Measurements from ENCODE around the gene ODAD3. TPM values are rescaled to one million over a fixed set of nuclear protein-coding genes. Genes with fewer than 3 reads are reported as not detected.
"Not testable (repeated sequence)": the region's sequence is repeated elsewhere in the genome, so short reads cannot be mapped to it uniquely, and the experiment has no call there.

ODAD3 gene
- total and polyA plus RNA-seq, 2 experiments from 2014 or later, result 1.3 to 1.9 TPM

- peaks cover 7% of the 10 kb centered on the region for H3K79me2 ChIP-seq
- no peaks in the 10 kb centered on the region for H3K27me3 ChIP-seq
- H3K9me3 ChIP-seq (ENCODE audit: low read depth), result no peaks in the 10 kb centered on the region
- peaks cover 13% of the 10 kb centered on the region for H3K4me1 ChIP-seq (ENCODE audit: insufficient read depth)
- peak overlapping the region; percentile 30 for H3K27ac ChIP-seq
- DNase-seq (ENCODE audit: low spot score), result peak; percentile 96
- 6% methylated on average over 43 of the region's 54 CpGs for WGBS (ENCODE audit: low lambda C conversion rate, missing lambda C conversion rate)
- TF ChIP-seq CTCF (IDR thresholded peaks at IDR 0.05; ENCODE audit: poor library complexity) (peak; percentile 66), EZH2phosphoT487 (IDR thresholded peaks at IDR 0.05; ENCODE audit: low read depth, severe bottlenecking, unreplicated experiment) (no peak)
- H3K36me3 ChIP-seq (replicated peaks; ENCODE audit: insufficient read depth, low read depth), result no peaks in the 10 kb centered on the region
- H3K9me2 ChIP-seq (replicated peaks; ENCODE audit: insufficient read depth), result no peaks in the 10 kb centered on the region
- peak overlapping the region; percentile 22 for H3K4me3 ChIP-seq
- H4K20me1 ChIP-seq (ENCODE audit: insufficient read depth, poor library complexity, severe bottlenecking), result no peaks in the 10 kb centered on the region
- H2AFZ ChIP-seq, result peak overlapping the region; percentile 20
- peak overlapping the region; percentile 82 for H3K4me2 ChIP-seq
These were observed 54.0 kb downstream of the ODAD3 start for GRCh38 chr19:11380653-11381537.

GRCh38 chr19:11379857-11380350, 55.0 kb downstream of the ODAD3 start:
- WGBS (ENCODE audit: low lambda C conversion rate, missing lambda C conversion rate), result 98% methylated on average over 7 of the region's 7 CpGs
- H3K9me2 ChIP-seq (replicated peaks; ENCODE audit: insufficient read depth), result no peaks in the 10 kb centered on the region
- TF ChIP-seq EZH2 (IDR thresholded peaks at IDR 0.05; ENCODE audit: borderline replicate concordance), result no peak
- TF ChIP-seq CTCF (IDR thresholded peaks at IDR 0.05; ENCODE audit: poor library complexity), result no peak
- no peak for TF ChIP-seq EZH2phosphoT487 (IDR thresholded peaks at IDR 0.05; ENCODE audit: low read depth, severe bottlenecking, unreplicated experiment)

GRCh38 chr19:11379269-11379845, 55.6 kb downstream of the ODAD3 start:
- H3K9me2 ChIP-seq (replicated peaks; ENCODE audit: insufficient read depth); H2AFZ ChIP-seq; H3K27me3 ChIP-seq; H3K4me3 ChIP-seq; H3K4me2 ChIP-seq; H3K27ac ChIP-seq; DNase-seq (ENCODE audit: low spot score); H4K20me1 ChIP-seq (ENCODE audit: insufficient read depth, poor library complexity, severe bottlenecking); H3K36me3 ChIP-seq (replicated peaks; ENCODE audit: insufficient read depth, low read depth); H3K9me3 ChIP-seq (ENCODE audit: low read depth): not testable (repeated sequence)
- H3K4me1 ChIP-seq (ENCODE audit: insufficient read depth), result peaks cover 18% of the 10 kb centered on the region
- H3K79me2 ChIP-seq, result peaks cover 10% of the 10 kb centered on the region
- WGBS (ENCODE audit: low lambda C conversion rate, missing lambda C conversion rate), result 92% methylated on average over 13 of the region's 14 CpGs

More at GRCh38 chr19:11379857-11380350, 55.0 kb downstream of the ODAD3 start:
- Histone ChIP-seq H3K4me3 (no peak overlapping the region), H4K20me1 (ENCODE audit: insufficient read depth, poor library complexity, severe bottlenecking) (no peaks in the 10 kb centered on the region), H3K79me2 (peaks cover 10% of the 10 kb centered on the region), H3K36me3 (replicated peaks; ENCODE audit: insufficient read depth, low read depth) (no peaks in the 10 kb centered on the region), H3K4me2 (no peak overlapping the region), H3K9me3 (ENCODE audit: low read depth) (no peaks in the 10 kb centered on the region), H3K27me3 (no peaks in the 10 kb centered on the region), H3K27ac (no peak overlapping the region), H3K4me1 (ENCODE audit: insufficient read depth) (peaks cover 18% of the 10 kb centered on the region), H2AFZ (no peak overlapping the region)
- no peak for DNase-seq (ENCODE audit: low spot score)

Data from hepatocyte (in vitro differentiated cells).